K562 (cell line): ENCODE results near the gene PNKD. TPM values are rescaled to one million over a fixed set of nuclear protein-coding genes. Genes with fewer than 3 reads are reported as not detected.

Experiments
- ATAC-seq: fragments of 200-7000 bp; cut with Tn5 transposase; 3 replicates; pipeline ENCODE4 v1.9.1; 2020; ENCODE audit warnings: moderate library complexity
- BruUV-seq: library from RNA; stranded (reverse); fragments of 400-500 nt; replicated peaks from 2 replicates; lab custom pipeline; 2021; lab: Mats Ljungman, UMichigan
- CTCF ChIA-PET: fragments of 300-600 bp; formaldehyde crosslinking; extraction: SDS; loops from one replicate; lab custom pipeline; 2021; ENCODE audit warnings: low intra/inter-chr PET ratio; lab: Yijun Ruan, JAX
- POLR2A ChIA-PET: fragments of 300-600, 350-650 bp; sonication (Branson Sonifier 250); formaldehyde crosslinking; extraction: SDS; loops from one replicate; lab custom pipeline; 2021; ENCODE audit warnings: antibody characterized with exemption, inconsistent platforms; lab: Yijun Ruan, JAX
- DNase-seq, 4 experiments: peaks; one replicate each; pipeline versions ENCODE4 v3.0.0 to v3.0.0-alpha.2; 2011 to 2018; ENCODE audit warnings: low spot score in 3 of 4, mixed read lengths in 3 of 4; ENCODE audit errors: extremely low read depth in 1 of 4
- FAIRE-seq: peaks from 2 replicates; lab custom pipeline; 2011; peaks lifted over from hg19 to GRCh38; lab: Jason Lieb, UNC
- H2AFZ ChIP-seq: 2 replicates; pipeline ENCODE4 v1.6.0; 2011; ENCODE audit warnings: low read depth, low read length, control low read depth, inconsistent platforms
- H3K27ac ChIP-seq: fragments of 200-600 bp; 3 replicates; pipeline ENCODE4 v1.8.0; 2011; ENCODE audit warnings: low read depth, mild to moderate bottlenecking, control low read depth, inconsistent platforms, low read length, moderate library complexity, mixed read lengths; ENCODE audit errors: extremely low read depth
- H3K27me3 ChIP-seq, 2 experiments: fragments of 300-600 bp in 1 of 2; 2 replicates in 1 of 2; 3 replicates in 1 of 2; pipeline versions ENCODE4 v1.6.0 to v1.8.0; 2011; ENCODE audit warnings: inconsistent platforms in 2 of 2, low read length in 2 of 2, mild to moderate bottlenecking in 1 of 2, mixed read lengths in 1 of 2, moderate library complexity in 1 of 2; ENCODE audit not compliant: control insufficient read depth in 2 of 2, insufficient read depth in 2 of 2
- H3K36me3 ChIP-seq: fragments of 300-600 bp; 3 replicates; pipeline ENCODE4 v1.8.0; 2011; ENCODE audit warnings: mild to moderate bottlenecking, low read length, inconsistent platforms; ENCODE audit not compliant: control insufficient read depth, insufficient read depth
- H3K4me1 ChIP-seq, 2 experiments: fragments of 200-600 bp in 1 of 2; replicated peaks in 1 of 2; 2 replicates in 1 of 2; 3 replicates in 1 of 2; pipeline versions ENCODE4 v1.5.1 to v1.8.0; 2011; ENCODE audit warnings: inconsistent platforms in 2 of 2, low read length in 2 of 2, mild to moderate bottlenecking in 1 of 2, mixed read lengths in 1 of 2, moderate library complexity in 1 of 2; ENCODE audit not compliant: control insufficient read depth in 2 of 2, insufficient read depth in 2 of 2
- H3K4me2 ChIP-seq: 2 replicates; pipeline ENCODE4 v1.6.1; 2011; ENCODE audit warnings: low read length, control low read depth, inconsistent platforms, mixed read lengths; ENCODE audit not compliant: insufficient read depth
- H3K4me3 ChIP-seq: fragments of 200-600 bp; sonication (generic), shearing (Covaris generic); 2 replicates; pipeline ENCODE4 v1.5.1; 2016; ENCODE audit warnings: control low read depth, inconsistent platforms
- H3K79me2 ChIP-seq: fragments of 200-600 bp; 3 replicates; pipeline ENCODE4 v1.8.0; 2011; ENCODE audit warnings: low read length, inconsistent platforms; ENCODE audit not compliant: control insufficient read depth, insufficient read depth
- H3K9ac ChIP-seq, 2 experiments: 2 replicates each; pipeline versions ENCODE4 v1.6.0 to v1.6.1; 2011; ENCODE audit warnings: low read depth in 2 of 2, low read length in 2 of 2, control low read depth in 1 of 2, inconsistent platforms in 1 of 2, mild to moderate bottlenecking in 1 of 2, mixed read lengths in 1 of 2; ENCODE audit not compliant: insufficient read depth in 1 of 2
- H3K9me1 ChIP-seq: one replicate; pipeline ENCODE4 v1.6.0; 2011; ENCODE audit warnings: inconsistent platforms, mild to moderate bottlenecking, low read length, moderate library complexity; ENCODE audit not compliant: control insufficient read depth, insufficient read depth
- H3K9me3 ChIP-seq: replicated peaks from 2 replicates; pipeline ENCODE4 v1.5.1; 2011; ENCODE audit warnings: low read depth, low read length, inconsistent platforms; ENCODE audit not compliant: control insufficient read depth, insufficient read depth
- H4K20me1 ChIP-seq: replicated peaks from 2 replicates; pipeline ENCODE4 v1.6.1; 2011; ENCODE audit warnings: low read length, inconsistent platforms, mixed read lengths; ENCODE audit not compliant: control insufficient read depth, insufficient read depth
- BRD9 ChIP-seq: fragments of 450-650 bp; IDR thresholded peaks from 2 replicates; pipeline ENCODE4 v1.6.1; 2018; ENCODE audit warnings: low read depth; ENCODE audit not compliant: partially characterized antibody
- CTCF ChIP-seq, 3 experiments: IDR thresholded peaks in 2 of 3; conservative IDR thresholded peaks in 1 of 3; 2 replicates each; pipeline ENCODE4 v1.5.1; 2011 to 2012; ENCODE audit warnings: low read length in 3 of 3, mild to moderate bottlenecking in 3 of 3, control low read depth in 2 of 3, improper control_type of control experiment in 1 of 3, inconsistent platforms in 1 of 3, low read depth in 1 of 3, mixed read lengths in 1 of 3, moderate library complexity in 1 of 3; ENCODE audit not compliant: insufficient read depth in 2 of 3
- ESRRA ChIP-seq: fragments of 450-650 bp; IDR thresholded peaks from 2 replicates; pipeline ENCODE4 v1.6.1; 2014; ENCODE audit warnings: low read depth, mild to moderate bottlenecking, moderate library complexity, borderline replicate concordance
- HLTF ChIP-seq: fragments of 450-650 bp; IDR thresholded peaks from 2 replicates; pipeline ENCODE4 v1.6.1; 2016
- MNT ChIP-seq, 2 experiments: fragments of 450-650 bp; conservative IDR thresholded peaks; 2 replicates each; pipeline ENCODE4 v1.6.1; 2017; ENCODE audit warnings: mild to moderate bottlenecking in 2 of 2, moderate library complexity in 2 of 2
- NFATC3 ChIP-seq: fragments of 450-650 bp; IDR thresholded peaks from 2 replicates; pipeline ENCODE4 v1.6.1; 2017; ENCODE audit warnings: mild to moderate bottlenecking
- PML ChIP-seq: IDR thresholded peaks from 2 replicates; pipeline ENCODE4 v1.6.1; 2012; ENCODE audit warnings: low read length, inconsistent platforms
- RBM14 ChIP-seq: fragments of 200-400 bp; formaldehyde crosslinking; IDR thresholded peaks from 2 replicates; pipeline ENCODE4 v1.6.1; 2018; ENCODE audit warnings: low read depth, mild to moderate bottlenecking, low read length, moderate library complexity, borderline replicate concordance; ENCODE audit not compliant: insufficient read depth
- TBP ChIP-seq: optimal IDR thresholded peaks from 2 replicates; pipeline ENCODE3; 2011; ENCODE audit warnings: low read depth, low read length, improper control_type of control experiment
- TCFL5 ChIP-seq: fragments of 250-450 bp; sonication (Bioruptor Pico); conservative IDR thresholded peaks from 2 replicates; pipeline ENCODE4 v1.6.1; 2021; ENCODE audit warnings: mild to moderate bottlenecking, moderate library complexity, matching md5 sums
- TOE1 ChIP-seq, 2 experiments: fragments of 450-650 bp in 1 of 2; sonication (generic) in 1 of 2; formaldehyde crosslinking in 1 of 2; IDR thresholded peaks; 2 replicates each; pipeline versions ENCODE4 v1.7.1 to v1.8.0; 2016 to 2022; ENCODE audit warnings: borderline replicate concordance in 2 of 2, mild to moderate bottlenecking in 2 of 2, antibody characterized with exemption in 1 of 2, inconsistent platforms in 1 of 2, low read depth in 1 of 2, missing genetic modification reagents in 1 of 2, moderate library complexity in 1 of 2
- U2AF2 ChIP-seq: fragments of 200-400 bp; formaldehyde crosslinking; optimal IDR thresholded peaks from 2 replicates; pipeline ENCODE3; 2017; ENCODE audit warnings: low read depth, mild to moderate bottlenecking, low read length
- ZNF217 ChIP-seq: sonication (generic); formaldehyde crosslinking; IDR thresholded peaks from 2 replicates; pipeline ENCODE4 v1.8.0; 2022; ENCODE audit warnings: mild to moderate bottlenecking, missing genetic modification reagents
- WGBS: fragments of 100-300 bp; shearing (Covaris generic); methylation state at CpG from one replicate; pipeline ENCODE4 v1.1.6; 2016; ENCODE audit warnings: low coverage, mixed read lengths; ENCODE audit not compliant: insufficient coverage; ENCODE audit errors: missing lambda C conversion rate; 5-methylcytosine and 5-hydroxymethylcytosine counted together
- in situ Hi-C: fragments of 300-500 bp; cut with MboI; formaldehyde crosslinking; loops from 4 replicates; pipeline ENCODE4 v1.15.0; 2018; ENCODE audit warnings: inconsistent platforms, mixed read lengths
- intact Hi-C: fragments of 100-400 bp; cut with micrococcal nuclease; formaldehyde crosslinking; loops from 2 replicates; pipeline ENCODE4 v1.14.2; 2022
- polyA plus RNA-seq, 8 experiments: library from polyadenylated mRNA; depleted of rRNA in 4 of 8; stranded (reverse) in 5 of 8; unstranded in 3 of 8; fragments of >200 nt; fragmentation: Nextera tagmentation in 2 of 8; fragmentation: Illumina TruSeq in 1 of 8; extraction: Ambion mirVana in 2 of 8; extraction: Trizol in 1 of 8; gene quantifications; 2 replicates each; pipeline versions ENCODE4 v1.2.1 to v1.2.3, GENCODE V29; 2011 to 2014; ENCODE audit warnings: inconsistent platforms in 1 of 8, missing spikeins in 1 of 8
- total RNA-seq, 7 experiments: library from RNA; depleted of rRNA in 6 of 7; stranded (reverse); fragments of >200 nt in 6 of 7; fragmentation: Illumina TruSeq in 2 of 7; extraction: Trizol in 2 of 7; gene quantifications; 2 replicates each; pipeline versions ENCODE4 v1.2.1 to v1.2.3, GENCODE V29; 2011 to 2021; ENCODE audit warnings: low replicate concordance in 1 of 7

The PNKD gene
- total and polyA plus RNA-seq, 9 of the 15 experiments (the other 6 are each of a cell fraction or from before 2014, with no cell fraction given): 26.0 to 105 (median 60.1) TPM

- WGBS: 73% methylated on average over 5 of the region's 12 CpGs
- no TSS peak for BruUV-seq
- Histone ChIP-seq H3K36me3 (peaks cover 16% of the 10 kb centered on the region; the same call in 1 of the 3 replicates), H3K9me1 (no peaks in the 10 kb centered on the region), H3K9me3 (no peaks in the 10 kb centered on the region), H3K27me3 (no peaks in the 10 kb centered on the region), H4K20me1 (no peaks in the 10 kb centered on the region), H3K9ac (no peak overlapping the region; a peak in 2 of 4 replicates), H3K79me2 (no peaks in the 10 kb centered on the region), H3K27ac (no peak overlapping the region), H2AFZ (no peak overlapping the region), H3K4me3 (no peak overlapping the region), H3K4me2 (no peak overlapping the region), H3K4me1 (peaks cover 0 to 8% of the 10 kb centered on the region in 2 experiments; a peak in 3 of 5 replicates)
- in situ Hi-C loops (no loop called here), intact Hi-C loops (no loop called here)
- no peak for DNase-seq
- TF ChIP-seq PML (no peak), ESRRA (no peak), U2AF2 (no peak), TBP (no peak), BRD9 (no peak), TOE1 (IDR thresholded peaks at IDR 0.05; ENCODE audit: borderline replicate concordance) (no peak), TOE1 (CRISPR knock-in tag; IDR thresholded peaks at IDR 0.05; ENCODE audit: borderline replicate concordance, low read depth) (no peak), RBM14 (no peak), CTCF (IDR thresholded peaks at IDR 0.05 in 2 of 3, conservative IDR thresholded peaks at IDR 0.05 in 1 of 3; ENCODE audit: insufficient read depth in 2 of 3, low read depth in 1 of 3, low read length in 3 of 3) (no peak), MNT (conservative IDR thresholded peaks at IDR 0.05) (no peak), HLTF (no peak), ZNF217 (CRISPR knock-in tag) (no peak), NFATC3 (no peak), TCFL5 (no peak)
- FAIRE-seq: no peak
- CTCF ChIA-PET: no interaction called here
- POLR2A ChIA-PET: interaction anchor here (1.1 kb wide), 1 partner anchor 15 kb away, joined by 3 read pairs; no protein-coding TSS in a partner anchor
- no peak for ATAC-seq
Observed at GRCh38 chr2:218344090-218344754, 73.9 kb downstream of the PNKD start.
